WTC11 (cell line): ENCODE measurements around the gene TNFAIP8L3. TPM values are rescaled to one million over a fixed set of nuclear protein-coding genes. Genes with fewer than 3 reads are reported as not detected.
A peak's percentile ranks its signal among the peaks of the same experiment; 100 is the strongest.

ENCODE experiments used
- ATAC-seq: fragments of 200-7000 bp; cut with Tn5 transposase; 2 replicates; pipeline ENCODE4 v1.10.0; 2021; ENCODE audit warnings: mild to moderate bottlenecking, moderate library complexity
- CTCF ChIA-PET: fragments of 300-600 bp; sonication (Branson Sonifier 250); formaldehyde crosslinking; loops from one replicate; lab custom pipeline; 2021; ENCODE audit warnings: antibody characterized with exemption; lab: Charles Lee
- POLR2A ChIA-PET: fragments of 350-600 bp; sonication (Branson Sonifier 250); formaldehyde crosslinking; loops from one replicate; lab custom pipeline; 2021; ENCODE audit warnings: antibody characterized with exemption; lab: Charles Lee
- DNase-seq: peaks from one replicate; pipeline ENCODE4 v3.0.0; 2021; ENCODE audit warnings: low spot score
- H3K27ac Mint-ChIP-seq: 2 replicates; pipeline ENCODE4 v1.8.0; 2021; ENCODE audit warnings: mixed read lengths
- H3K27me3 Mint-ChIP-seq: 2 replicates; pipeline ENCODE4 v1.8.0; 2021; ENCODE audit warnings: low read depth, mild to moderate bottlenecking, moderate library complexity, mixed read lengths
- H3K36me3 Mint-ChIP-seq: 2 replicates; pipeline ENCODE4 v1.8.0; 2021; ENCODE audit warnings: mixed read lengths
- H3K4me1 Mint-ChIP-seq: 2 replicates; pipeline ENCODE4 v1.8.0; 2022; ENCODE audit warnings: mixed read lengths
- H3K4me3 Mint-ChIP-seq: 2 replicates; pipeline ENCODE4 v1.8.0; 2021; ENCODE audit warnings: mild to moderate bottlenecking, moderate library complexity, mixed read lengths
- H3K9me3 Mint-ChIP-seq: 2 replicates; pipeline ENCODE4 v1.8.0; 2021; ENCODE audit warnings: mixed read lengths
- ATF1 ChIP-seq: sonication (generic); formaldehyde crosslinking; IDR thresholded peaks from 2 replicates; pipeline ENCODE4 v1.8.1; 2023; ENCODE audit warnings: mild to moderate bottlenecking, moderate library complexity, missing genetic modification reagents
- ATF2 ChIP-seq: sonication (generic); formaldehyde crosslinking; IDR thresholded peaks from 2 replicates; pipeline ENCODE4 v1.8.1; 2022; ENCODE audit warnings: low read depth, missing genetic modification reagents, borderline replicate concordance
- CREM ChIP-seq: sonication (generic); formaldehyde crosslinking; IDR thresholded peaks from 2 replicates; pipeline ENCODE4 v1.8.1; 2022; ENCODE audit warnings: mild to moderate bottlenecking, missing genetic modification reagents, moderate library complexity
- ESRRA ChIP-seq: sonication (generic); formaldehyde crosslinking; IDR thresholded peaks from 2 replicates; pipeline ENCODE4 v1.8.1; 2022; ENCODE audit warnings: mild to moderate bottlenecking, missing genetic modification reagents, borderline replicate concordance
- ETV6 ChIP-seq: sonication (generic); formaldehyde crosslinking; IDR thresholded peaks from 2 replicates; pipeline ENCODE4 v1.8.1; 2022; ENCODE audit warnings: mild to moderate bottlenecking, missing genetic modification reagents
- FOXJ3 ChIP-seq: sonication (generic); formaldehyde crosslinking; IDR thresholded peaks from 2 replicates; pipeline ENCODE4 v1.9.0; 2021; ENCODE audit warnings: missing genetic modification reagents, mild to moderate bottlenecking, borderline replicate concordance
- FOXP4 ChIP-seq: sonication (generic); formaldehyde crosslinking; IDR thresholded peaks from 2 replicates; pipeline ENCODE4 v1.8.0; 2022; ENCODE audit warnings: mild to moderate bottlenecking, missing genetic modification reagents
- IRF2 ChIP-seq: sonication (generic); formaldehyde crosslinking; IDR thresholded peaks from 2 replicates; pipeline ENCODE4 v1.8.0; 2022; ENCODE audit warnings: low read depth, missing genetic modification reagents, borderline replicate concordance
- MAX ChIP-seq: sonication (generic); formaldehyde crosslinking; IDR thresholded peaks from 2 replicates; pipeline ENCODE4 v1.8.0; 2022; ENCODE audit warnings: mild to moderate bottlenecking, missing genetic modification reagents
- NFYB ChIP-seq: sonication (generic); formaldehyde crosslinking; conservative IDR thresholded peaks from 2 replicates; pipeline ENCODE4 v1.8.0; 2022; ENCODE audit warnings: low read depth, missing genetic modification reagents
- NR1H2 ChIP-seq: sonication (generic); formaldehyde crosslinking; IDR thresholded peaks from 2 replicates; pipeline ENCODE4 v1.9.0; 2021; ENCODE audit warnings: mild to moderate bottlenecking, moderate library complexity, missing genetic modification reagents
- PREB ChIP-seq: sonication (generic); formaldehyde crosslinking; IDR thresholded peaks from 2 replicates; pipeline ENCODE4 v1.8.1; 2022; ENCODE audit warnings: mild to moderate bottlenecking, missing genetic modification reagents, moderate library complexity, borderline replicate concordance
- RELA ChIP-seq: sonication (generic); formaldehyde crosslinking; IDR thresholded peaks from 2 replicates; pipeline ENCODE4 v1.8.1; 2022; ENCODE audit warnings: missing genetic modification reagents, mild to moderate bottlenecking, borderline replicate concordance
- RORB ChIP-seq: fragments of 250-450 bp; sonication (Bioruptor Pico); IDR thresholded peaks from 2 replicates; pipeline ENCODE4 v1.9.0; 2021; ENCODE audit warnings: mild to moderate bottlenecking
- TEAD4 ChIP-seq: sonication (generic); formaldehyde crosslinking; IDR thresholded peaks from 2 replicates; pipeline ENCODE4 v1.8.0; 2022; ENCODE audit warnings: mild to moderate bottlenecking, missing genetic modification reagents
- ZBTB21 ChIP-seq: sonication (generic); formaldehyde crosslinking; IDR thresholded peaks from 2 replicates; pipeline ENCODE4 v1.8.1; 2023; ENCODE audit warnings: mild to moderate bottlenecking, missing genetic modification reagents, borderline replicate concordance
- ZNF219 ChIP-seq: sonication (generic); formaldehyde crosslinking; IDR thresholded peaks from 2 replicates; pipeline ENCODE4 v1.8.0; 2023; ENCODE audit warnings: missing genetic modification reagents, mild to moderate bottlenecking, borderline replicate concordance
- ZNF425 ChIP-seq: fragments of 250-450 bp; sonication (Bioruptor Pico); conservative IDR thresholded peaks from 2 replicates; pipeline ENCODE4 v1.9.0; 2021; ENCODE audit warnings: mild to moderate bottlenecking
- ZNF532 ChIP-seq: fragments of 250-450 bp; sonication (Bioruptor Pico); IDR thresholded peaks from 2 replicates; pipeline ENCODE4 v1.9.0; 2021; ENCODE audit warnings: mild to moderate bottlenecking, borderline replicate concordance
- total RNA-seq: library from RNA; stranded (reverse); gene quantifications from 3 replicates; pipeline ENCODE4 v1.2.3, GENCODE V29; 2021

Gene TNFAIP8L3
- total RNA-seq, 1 experiment from 2014 or later = 0.39 TPM

GRCh38 chr15:51076524-51077220 lies 18.0 kb downstream of the TNFAIP8L3 start:
- no peak for DNase-seq
- H3K4me1 Mint-ChIP-seq = peaks cover 27% of the 10 kb centered on the region
- ChIA-PET CTCF (interaction anchor here (1.8 kb wide), 1 partner anchor 56 kb away, joined by 6 read pairs; no protein-coding TSS in a partner anchor), POLR2A (interaction anchor here (0.5 to 1.3 kb wide), 3 partner anchors 8 to 38 kb away, joined by 4 to 5 read pairs (median 4); no protein-coding TSS in a partner anchor)
- peak overlapping the region; percentile 33 for H3K4me3 Mint-ChIP-seq
- no peaks in the 10 kb centered on the region for H3K9me3 Mint-ChIP-seq
- no peaks in the 10 kb centered on the region for H3K36me3 Mint-ChIP-seq
- ATAC-seq = no peak
- H3K27me3 Mint-ChIP-seq = peaks cover 8% of the 10 kb centered on the region; the same call in 1 of the 2 replicates
- TF ChIP-seq PREB (no peak), NFYB (CRISPR knock-in tag) (no peak), MAX (CRISPR knock-in tag) (peak; percentile 43; the same call in 1 of the 2 replicates), ZNF532 (CRISPR knock-in tag) (no peak), IRF2 (no peak)
- TF ChIP-seq, all 79 proteins: peak for 1
- 0 out of 2 replicates have a peak overlapping the region, but pooled peaks have one; percentile 4 for H3K27ac Mint-ChIP-seq

GRCh38 chr15:51075826-51076523 lies 18.7 kb downstream of the TNFAIP8L3 start:
- peak overlapping the region; percentile 59; the same call in 1 of the 2 replicates for H3K27ac Mint-ChIP-seq
- CTCF ChIA-PET = interaction anchor here (1.2 kb wide), 1 partner anchor 11 kb away, joined by 4 read pairs; no protein-coding TSS in a partner anchor
- POLR2A ChIA-PET = no interaction called here
- TF ChIP-seq FOXJ3 (CRISPR knock-in tag) (no peak), RORB (no peak), FOXP4 (CRISPR knock-in tag) (no peak), NR1H2 (no peak), CREM (CRISPR knock-in tag) (no peak), ATF1 (CRISPR knock-in tag) (no peak), ATF2 (CRISPR knock-in tag) (no peak), ZNF425 (CRISPR knock-in tag) (no peak), TEAD4 (CRISPR knock-in tag) (no peak), ZNF219 (CRISPR knock-in tag) (no peak), ESRRA (CRISPR knock-in tag) (no peak), RELA (CRISPR knock-in tag) (no peak), ETV6 (CRISPR knock-in tag) (no peak), MAX (CRISPR knock-in tag) (no peak), ZBTB21 (CRISPR knock-in tag) (no peak)

More at GRCh38 chr15:51075826-51076523, 18.7 kb downstream of the TNFAIP8L3 start:
- no peak for ATAC-seq
- peaks cover 8% of the 10 kb centered on the region; the same call in 1 of the 2 replicates for H3K27me3 Mint-ChIP-seq
- H3K4me3 Mint-ChIP-seq = no peak overlapping the region
- no peaks in the 10 kb centered on the region for H3K9me3 Mint-ChIP-seq
- no peak for DNase-seq
- H3K4me1 Mint-ChIP-seq = peaks cover 27% of the 10 kb centered on the region
- no peaks in the 10 kb centered on the region for H3K36me3 Mint-ChIP-seq
